H1 (cell line): ENCODE results near the gene ARHGAP21. TPM values are rescaled to one million over a fixed set of nuclear protein-coding genes. Genes with fewer than 3 reads are reported as not detected.

Experiments
- CTCF ChIA-PET: fragments of 300-600 bp; sonication (Branson Sonifier 250); formaldehyde crosslinking; loops from one replicate; lab custom pipeline; 2021; ENCODE audit not compliant: partially characterized antibody; lab: Charles Lee
- POLR2A ChIA-PET: fragments of 300-600 bp; sonication (Branson Sonifier 250); formaldehyde crosslinking; loops from one replicate; lab custom pipeline; 2021; ENCODE audit warnings: inconsistent platforms; ENCODE audit not compliant: partially characterized antibody; lab: Charles Lee
- DNase-seq, 2 experiments: peaks; one replicate each; pipeline versions ENCODE4 v3.0.0 to v3.0.0-alpha.2; 2010 to 2022; ENCODE audit warnings: low spot score in 2 of 2, low read depth in 1 of 2, mixed read lengths in 1 of 2
- FAIRE-seq: peaks from 2 replicates; lab custom pipeline; 2011; peaks lifted over from hg19 to GRCh38; lab: Jason Lieb, UNC
- H2AFZ ChIP-seq: 2 replicates; pipeline ENCODE4 v1.8.1; 2012; ENCODE audit warnings: low read length, inconsistent platforms
- H2AK5ac ChIP-seq: 2 replicates; pipeline ENCODE4 v1.6.1; 2013; ENCODE audit warnings: low read depth, low read length
- H2BK120ac ChIP-seq: replicated peaks from 2 replicates; pipeline ENCODE3; 2013; ENCODE audit warnings: low read depth, low read length, inconsistent platforms
- H2BK12ac ChIP-seq: 2 replicates; pipeline ENCODE4 v1.6.1; 2013; ENCODE audit warnings: low read depth, low read length
- H2BK15ac ChIP-seq: 2 replicates; pipeline ENCODE4 v1.6.1; 2013; ENCODE audit warnings: low read length
- H2BK20ac ChIP-seq: 2 replicates; pipeline ENCODE4 v1.6.1; 2013; ENCODE audit warnings: low read length
- H2BK5ac ChIP-seq: 2 replicates; pipeline ENCODE4 v1.6.1; 2013; ENCODE audit warnings: low read depth, low read length
- H3K14ac ChIP-seq: 2 replicates; pipeline ENCODE4 v1.6.1; 2013; ENCODE audit warnings: inconsistent platforms; ENCODE audit not compliant: insufficient read length
- H3K18ac ChIP-seq: 2 replicates; pipeline ENCODE4 v1.6.1; 2013; ENCODE audit warnings: low read length; ENCODE audit errors: extremely low read depth
- H3K23ac ChIP-seq: 2 replicates; pipeline ENCODE4 v1.6.1; 2013; ENCODE audit warnings: inconsistent platforms; ENCODE audit not compliant: insufficient read length
- H3K23me2 ChIP-seq: 2 replicates; pipeline ENCODE4 v1.6.1; 2013; ENCODE audit warnings: low read depth, low read length
- H3K27ac ChIP-seq: 2 replicates; pipeline ENCODE4 v1.6.1; 2011; ENCODE audit warnings: low read depth, low read length, inconsistent platforms
- H3K27me3 ChIP-seq, 4 experiments: replicated peaks in 1 of 4; 1 replicate in 1 of 4; 2 replicates in 3 of 4; pipeline versions ENCODE4 v1.6.1 to v1.8.1; 2011 to 2013; ENCODE audit warnings: low read length in 3 of 4, mild to moderate bottlenecking in 3 of 4, inconsistent platforms in 2 of 4, mixed read lengths in 2 of 4, moderate library complexity in 1 of 4; ENCODE audit not compliant: control insufficient read depth in 3 of 4, insufficient read depth in 3 of 4; ENCODE audit errors: extremely low read depth in 1 of 4
- H3K36me3 ChIP-seq, 4 experiments: 2 replicates each; pipeline versions ENCODE4 v1.6.1 to v1.8.1; 2011 to 2013; ENCODE audit warnings: mild to moderate bottlenecking in 4 of 4, low read length in 3 of 4, moderate library complexity in 2 of 4, control low read depth in 1 of 4, inconsistent platforms in 1 of 4; ENCODE audit not compliant: insufficient read depth in 4 of 4, control insufficient read depth in 2 of 4
- H3K4ac ChIP-seq: replicated peaks from 2 replicates; pipeline ENCODE3; 2013; ENCODE audit warnings: low read length, low read depth, mixed read lengths, inconsistent platforms; ENCODE audit not compliant: insufficient read length
- H3K4me1 ChIP-seq, 4 experiments: replicated peaks in 1 of 4; 1 replicate in 1 of 4; 2 replicates in 3 of 4; pipeline versions ENCODE4 v1.6.1 to v1.8.1; 2011 to 2013; ENCODE audit warnings: low read length in 3 of 4, inconsistent platforms in 2 of 4, mixed read lengths in 1 of 4; ENCODE audit not compliant: insufficient read depth in 4 of 4, control insufficient read depth in 3 of 4
- H3K4me2 ChIP-seq, 2 experiments: 2 replicates each; pipeline versions ENCODE4 v1.6.1 to v1.8.1; 2011 to 2013; ENCODE audit warnings: low read depth in 2 of 2, low read length in 2 of 2, control low read depth in 1 of 2, inconsistent platforms in 1 of 2, mild to moderate bottlenecking in 1 of 2; ENCODE audit not compliant: insufficient read depth in 1 of 2
- H3K4me3 ChIP-seq, 4 experiments: fragments of 200-600, 300-600 bp in 1 of 4; sonication (generic), shearing (Covaris generic), sonication (Bioruptor Twin) in 1 of 4; 2 replicates each; pipeline versions ENCODE4 v1.5.1 to v1.8.1; 2011 to 2016; ENCODE audit warnings: low read length in 4 of 4, low read depth in 3 of 4, control low read depth in 2 of 4, inconsistent platforms in 2 of 4, mild to moderate bottlenecking in 2 of 4, mixed read lengths in 1 of 4, moderate library complexity in 1 of 4; ENCODE audit not compliant: insufficient read depth in 2 of 4; ENCODE audit errors: extremely low read depth in 1 of 4
- H3K56ac ChIP-seq: replicated peaks from 2 replicates; pipeline ENCODE3; 2013; ENCODE audit warnings: low read depth, mild to moderate bottlenecking, mixed read lengths, low read length, inconsistent platforms; ENCODE audit not compliant: insufficient read length
- H3K79me1 ChIP-seq: 2 replicates; pipeline ENCODE4 v1.6.1; 2013; ENCODE audit warnings: low read depth, low read length, control low read depth
- H3K79me2 ChIP-seq, 2 experiments: 2 replicates each; pipeline versions ENCODE4 v1.6.1 to v1.8.1; 2012 to 2013; ENCODE audit warnings: low read length in 2 of 2, mild to moderate bottlenecking in 2 of 2, inconsistent platforms in 1 of 2; ENCODE audit not compliant: insufficient read depth in 2 of 2, control insufficient read depth in 1 of 2
- H3K9ac ChIP-seq, 4 experiments: replicated peaks in 1 of 4; 1 replicate in 1 of 4; 2 replicates in 3 of 4; pipeline versions ENCODE4 v1.6.1 to v1.8.1; 2011 to 2013; ENCODE audit warnings: low read depth in 3 of 4, low read length in 3 of 4, control low read depth in 2 of 4, mild to moderate bottlenecking in 2 of 4, moderate library complexity in 2 of 4, inconsistent platforms in 1 of 4; ENCODE audit errors: extremely low read depth in 1 of 4
- H3K9me3 ChIP-seq, 2 experiments: 2 replicates each; pipeline versions ENCODE4 v1.6.1 to v1.8.1; 2012 to 2013; ENCODE audit warnings: mild to moderate bottlenecking in 2 of 2, moderate library complexity in 2 of 2, control low read depth in 1 of 2, inconsistent platforms in 1 of 2, low read depth in 1 of 2, low read length in 1 of 2, mixed read lengths in 1 of 2; ENCODE audit not compliant: insufficient read depth in 2 of 2
- H4K20me1 ChIP-seq, 2 experiments: replicated peaks in 1 of 2; 2 replicates each; pipeline versions ENCODE3 to v1.8.1; 2011 to 2013; ENCODE audit warnings: inconsistent platforms in 2 of 2, low read length in 2 of 2, mild to moderate bottlenecking in 1 of 2; ENCODE audit not compliant: insufficient read depth in 2 of 2, control insufficient read depth in 1 of 2
- H4K5ac ChIP-seq: 2 replicates; pipeline ENCODE4 v1.6.1; 2013; ENCODE audit warnings: low read length, low read depth, mixed read lengths, inconsistent platforms; ENCODE audit not compliant: insufficient read length
- H4K8ac ChIP-seq: 2 replicates; pipeline ENCODE4 v1.8.0; 2013; ENCODE audit warnings: mild to moderate bottlenecking, moderate library complexity, low read length, inconsistent platforms; ENCODE audit not compliant: insufficient read depth; ENCODE audit errors: extremely low read depth
- H4K91ac ChIP-seq: replicated peaks from 2 replicates; pipeline ENCODE3; 2013; ENCODE audit warnings: low read length, mixed read lengths, inconsistent platforms; ENCODE audit not compliant: insufficient read length
- ATF3 ChIP-seq: IDR thresholded peaks from 2 replicates; pipeline ENCODE4 v1.6.1; 2011; ENCODE audit warnings: low read depth, mild to moderate bottlenecking, low read length; ENCODE audit not compliant: insufficient read depth
- BRCA1 ChIP-seq: IDR thresholded peaks from 2 replicates; pipeline ENCODE4 v1.6.1; 2012; ENCODE audit warnings: low read depth, low read length, improper control_type of control experiment
- CTBP2 ChIP-seq: IDR thresholded peaks from 2 replicates; pipeline ENCODE4 v1.7.0; 2011; ENCODE audit warnings: borderline replicate concordance, mild to moderate bottlenecking, moderate library complexity, mixed read lengths, low read length; ENCODE audit not compliant: insufficient read depth, insufficient read length
- MAFK ChIP-seq: IDR thresholded peaks from 2 replicates; pipeline ENCODE4 v1.6.1; 2012; ENCODE audit warnings: low read depth, mild to moderate bottlenecking, improper control_type of control experiment, low read length
- NRF1 ChIP-seq: IDR thresholded peaks from 2 replicates; pipeline ENCODE4 v1.6.1; 2011; ENCODE audit warnings: mild to moderate bottlenecking, low read depth, low read length, improper control_type of control experiment
- SAP30 ChIP-seq: fragments of 300-600 bp; sonication (generic); IDR thresholded peaks from 2 replicates; pipeline ENCODE4 v1.7.1; 2012; ENCODE audit warnings: low read length, moderate library complexity, mild to moderate bottlenecking, inconsistent platforms; ENCODE audit not compliant: insufficient read depth, insufficient replicate concordance
- SUZ12 ChIP-seq: fragments of 200-600 bp; sonication (generic); IDR thresholded peaks from 2 replicates; pipeline ENCODE4 v1.6.1; 2012; ENCODE audit warnings: mild to moderate bottlenecking, inconsistent platforms, low read length, moderate library complexity, mixed read lengths
- TBP ChIP-seq: IDR thresholded peaks from 2 replicates; pipeline ENCODE4 v1.6.1; 2011; ENCODE audit warnings: low read depth, low read length, improper control_type of control experiment
- WGBS, 2 experiments: shearing (Covaris generic) in 1 of 2; methylation state at CpG; one replicate each; pipeline versions ENCODE4 v1.1.6 to v1.1.7; 2013 to 2015; ENCODE audit warnings: low lambda C conversion rate in 2 of 2, mixed read lengths in 2 of 2, inconsistent platforms in 1 of 2, low coverage in 1 of 2, missing lambda C conversion rate in 1 of 2; ENCODE audit not compliant: insufficient replicate concordance in 2 of 2, insufficient coverage in 1 of 2, insufficient read length in 1 of 2; ENCODE audit errors: extremely low coverage in 1 of 2, missing lambda C conversion rate in 1 of 2; 5-methylcytosine and 5-hydroxymethylcytosine counted together
- polyA plus RNA-seq, 7 experiments: library from polyadenylated mRNA; depleted of rRNA in 3 of 7; stranded (reverse) in 5 of 7; unstranded in 2 of 7; fragments of >200 nt in 5 of 7; fragments of 200-250 nt in 2 of 7; gene quantifications; 1 replicate in 5 of 7; 2 replicates in 1 of 7; 4 replicates in 1 of 7; pipeline versions ENCODE4 v1.2.1 to v1.2.3, GENCODE V29; 2011 to 2013; ENCODE audit warnings: missing spikeins in 2 of 7, mixed read lengths in 2 of 7
- total RNA-seq: library from RNA; stranded (reverse); fragmentation: NEBNext Ultra II Directional; extraction: Animal tissue kit (Norgen Biotek cat#: 25700); gene quantifications from 2 replicates; pipeline ENCODE4 v1.2.1, GENCODE V29; 2021

The ARHGAP21 gene
- total and polyA plus RNA-seq, 2 of the 8 experiments (the other 6 are each of a cell fraction or from before 2014, with no cell fraction given), result 14.4 to 35.3 TPM

- Histone ChIP-seq H2BK12ac (no peak overlapping the region), H3K9ac (no peak overlapping the region), H3K79me1 (no peaks in the 10 kb centered on the region; the same call in 1 of the 2 replicates), H3K4me1 (no peaks in the 10 kb centered on the region), H2BK15ac (no peak overlapping the region), H3K27ac (no peak overlapping the region), H3K4me3 (no peak overlapping the region), H3K23ac (no peak overlapping the region), H4K8ac (no peak overlapping the region), H3K79me2 (no peaks in the 10 kb centered on the region), H4K20me1 (no peaks in the 10 kb centered on the region), H3K23me2 (no peaks in the 10 kb centered on the region), H3K4ac (no peak overlapping the region), H3K4me2 (no peak overlapping the region), H2BK20ac (no peak overlapping the region), H2AFZ (no peak overlapping the region), H3K27me3 (no peaks in the 10 kb centered on the region), H3K56ac (no peak overlapping the region), H3K36me3 (peaks cover 0 to 23% (median 5%) of the 10 kb centered on the region in 4 experiments; a peak in 6 of 8 replicates), H3K18ac (no peak overlapping the region), H4K91ac (no peak overlapping the region), H3K14ac (no peak overlapping the region), H2BK120ac (no peak overlapping the region), H3K9me3 (no peaks in the 10 kb centered on the region), H2AK5ac (no peak overlapping the region), H4K5ac (no peak overlapping the region), H2BK5ac (no peak overlapping the region)
- ChIA-PET POLR2A (no interaction called here), CTCF (interaction anchor here (2.3 kb wide), 1 partner anchor 20 kb away, joined by 7 read pairs; no protein-coding TSS in a partner anchor)
- no peak for FAIRE-seq
- WGBS, 2 experiments, result 86% methylated on average over 3 of the region's 3 CpGs; no CpG with 5 or more reads in 1 of the 2 experiments
- no peak for DNase-seq
- no peak for TF ChIP-seq CTBP2
- TF ChIP-seq BRCA1, result no peak
- TF ChIP-seq SAP30, result no peak
- no peak for TF ChIP-seq SUZ12
- no peak for TF ChIP-seq TBP
- no peak for TF ChIP-seq ATF3
- TF ChIP-seq MAFK, result no peak
- TF ChIP-seq NRF1, result no peak
Observed at GRCh38 chr10:24597961-24598360, 125.7 kb downstream of the ARHGAP21 start.
